Brain microvascular endothelial cell (primary cell): ENCODE data around the gene SLCO1B1.

Experiments
- DNase-seq: peaks from one replicate; pipeline ENCODE4 v3.0.0-alpha.2; 2020
- H3K27ac ChIP-seq: fragments of 250-450 bp; sonication (Bioruptor Pico); 2 replicates; pipeline ENCODE4 v1.5.1; 2020; ENCODE audit warnings: mild to moderate bottlenecking, moderate library complexity
- H3K27me3 ChIP-seq: fragments of 250-450 bp; sonication (Bioruptor Pico); replicated peaks from 2 replicates; pipeline ENCODE4 v1.5.1; 2020; ENCODE audit warnings: mild to moderate bottlenecking
- H3K36me3 ChIP-seq: fragments of 250-450 bp; sonication (Bioruptor Pico); replicated peaks from 2 replicates; pipeline ENCODE4 v1.5.1; 2020; ENCODE audit warnings: mild to moderate bottlenecking
- H3K4me3 ChIP-seq: 2 replicates; pipeline ENCODE4 v1.5.1; 2011; ENCODE audit warnings: low read depth, mild to moderate bottlenecking, control low read depth, low read length, moderate library complexity
- in situ Hi-C: cut with HindIII; loops from 2 replicates; pipeline ENCODE4 v1.10.0; 2017; ENCODE audit warnings: low sequenced_read_pairs, low pct_ligation_motif_present
- TF ChIP-seq, protein P1 (sequence below): IDR thresholded peaks from 2 replicates; pipeline ENCODE4 v1.5.1; 2011; ENCODE audit warnings: low read depth, mild to moderate bottlenecking, moderate library complexity, low read length, control low read depth, inconsistent platforms; ENCODE audit errors: missing control alignments

SLCO1B1 gene

DNA sequence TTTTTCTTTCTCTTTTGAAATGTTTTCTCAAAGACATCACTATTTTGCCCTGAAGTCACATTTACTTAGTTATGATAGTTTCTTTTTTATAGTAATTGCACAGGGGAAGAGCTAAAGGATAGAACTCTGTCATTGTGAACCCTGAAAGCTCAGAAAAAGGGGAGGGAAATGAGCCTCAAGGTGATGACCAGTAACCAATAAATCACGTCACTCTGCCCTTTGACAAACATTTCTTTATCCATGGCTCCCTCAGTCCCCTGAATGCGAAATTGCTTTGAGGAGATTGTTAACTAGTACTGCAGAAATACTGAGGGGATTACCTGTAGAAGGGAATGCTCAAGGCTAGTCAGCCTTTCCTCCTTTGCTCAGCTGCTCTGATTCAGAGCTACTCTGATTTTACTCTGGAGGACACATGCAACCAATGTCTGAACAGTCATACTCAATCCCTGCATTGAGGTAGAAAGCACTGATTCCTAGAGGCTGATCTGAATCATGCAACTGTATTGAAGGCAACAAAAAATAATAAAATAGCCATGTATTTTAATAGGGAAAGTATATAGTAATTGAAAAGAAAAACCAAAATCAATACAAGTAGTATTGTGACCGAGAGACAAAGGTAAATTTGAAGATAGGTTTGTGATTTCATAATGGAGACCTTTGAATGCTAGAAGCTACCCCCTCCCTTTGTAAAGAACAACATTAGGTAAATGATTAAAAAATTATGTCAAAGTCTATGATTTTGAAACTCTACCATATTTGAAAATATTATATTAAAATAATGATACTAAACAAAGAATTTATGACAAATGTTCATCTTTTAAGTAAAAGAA, 24.7 kb downstream of the SLCO1B1 start:
- Histone ChIP-seq H3K4me3 (no peak overlapping the region), H3K27me3 (no peaks in the 10 kb centered on the region), H3K27ac (no peak overlapping the region), H3K36me3 (no peaks in the 10 kb centered on the region)
- TF ChIP-seq, protein P1, sequence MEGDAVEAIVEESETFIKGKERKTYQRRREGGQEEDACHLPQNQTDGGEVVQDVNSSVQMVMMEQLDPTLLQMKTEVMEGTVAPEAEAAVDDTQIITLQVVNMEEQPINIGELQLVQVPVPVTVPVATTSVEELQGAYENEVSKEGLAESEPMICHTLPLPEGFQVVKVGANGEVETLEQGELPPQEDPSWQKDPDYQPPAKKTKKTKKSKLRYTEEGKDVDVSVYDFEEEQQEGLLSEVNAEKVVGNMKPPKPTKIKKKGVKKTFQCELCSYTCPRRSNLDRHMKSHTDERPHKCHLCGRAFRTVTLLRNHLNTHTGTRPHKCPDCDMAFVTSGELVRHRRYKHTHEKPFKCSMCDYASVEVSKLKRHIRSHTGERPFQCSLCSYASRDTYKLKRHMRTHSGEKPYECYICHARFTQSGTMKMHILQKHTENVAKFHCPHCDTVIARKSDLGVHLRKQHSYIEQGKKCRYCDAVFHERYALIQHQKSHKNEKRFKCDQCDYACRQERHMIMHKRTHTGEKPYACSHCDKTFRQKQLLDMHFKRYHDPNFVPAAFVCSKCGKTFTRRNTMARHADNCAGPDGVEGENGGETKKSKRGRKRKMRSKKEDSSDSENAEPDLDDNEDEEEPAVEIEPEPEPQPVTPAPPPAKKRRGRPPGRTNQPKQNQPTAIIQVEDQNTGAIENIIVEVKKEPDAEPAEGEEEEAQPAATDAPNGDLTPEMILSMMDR: no peak
- DNase-seq: no peak
- in situ Hi-C loops: no loop called here

DNA sequence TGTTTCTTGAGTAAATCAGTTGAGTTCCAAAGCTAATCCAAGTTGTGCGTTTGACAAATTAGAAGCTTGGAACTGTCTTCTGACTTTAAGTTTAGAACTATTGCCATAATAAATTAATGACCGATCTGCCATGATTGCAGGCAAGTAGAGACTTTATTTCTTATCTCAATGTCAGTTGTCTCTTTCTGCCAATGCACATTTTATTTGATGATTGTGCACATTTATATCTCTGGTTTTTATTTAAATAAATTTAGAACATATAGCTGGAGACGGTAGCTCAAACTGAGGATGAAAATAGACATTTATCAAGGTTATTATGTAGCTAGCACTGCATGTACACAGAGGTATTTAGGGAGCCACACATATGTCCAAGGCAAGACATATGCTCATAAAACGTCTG, 34.1 kb downstream of the SLCO1B1 start:
- DNase-seq: no peak
- H3K27ac ChIP-seq: no peak overlapping the region
- no peaks in the 10 kb centered on the region for H3K36me3 ChIP-seq
- TF ChIP-seq, protein P1: no peak
- in situ Hi-C loops: no loop called here
- H3K27me3 ChIP-seq: no peaks in the 10 kb centered on the region
- no peak overlapping the region for H3K4me3 ChIP-seq

DNA sequence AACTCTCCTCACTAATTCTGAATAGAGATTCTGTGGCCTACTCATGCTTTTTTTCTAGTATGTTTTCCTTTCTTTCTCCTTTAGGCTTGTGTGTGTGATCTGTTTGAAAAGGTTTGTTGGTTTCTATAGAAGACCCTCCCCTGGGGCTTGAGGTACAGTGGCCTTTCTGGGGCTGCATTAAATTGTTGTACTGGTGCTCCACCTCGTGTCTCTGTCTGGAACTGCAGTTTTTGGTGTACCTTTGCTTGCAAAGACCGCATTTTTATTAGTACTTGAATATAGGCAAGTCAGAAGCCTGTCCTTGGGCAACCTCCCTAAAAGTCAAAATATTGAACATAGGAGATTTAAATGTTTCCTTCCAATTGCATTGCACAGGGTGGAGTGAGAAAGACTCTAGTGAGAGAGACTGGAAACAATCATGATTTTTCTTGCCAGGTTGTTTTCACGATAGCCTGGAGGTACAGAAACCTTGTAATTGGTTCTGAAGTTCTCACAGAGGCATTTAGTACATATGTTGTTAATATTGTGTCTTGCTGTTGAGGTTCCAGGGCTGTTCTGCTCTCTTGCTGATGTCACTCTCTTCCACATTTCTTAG, 39.0 kb downstream of the SLCO1B1 start:
- Histone ChIP-seq H3K27ac (no peak overlapping the region), H3K36me3 (no peaks in the 10 kb centered on the region), H3K27me3 (no peaks in the 10 kb centered on the region), H3K4me3 (no peak overlapping the region)
- TF ChIP-seq, protein P1: peak; percentile 87
- in situ Hi-C loops: no loop called here
- DNase-seq: peak; percentile 55

DNA sequence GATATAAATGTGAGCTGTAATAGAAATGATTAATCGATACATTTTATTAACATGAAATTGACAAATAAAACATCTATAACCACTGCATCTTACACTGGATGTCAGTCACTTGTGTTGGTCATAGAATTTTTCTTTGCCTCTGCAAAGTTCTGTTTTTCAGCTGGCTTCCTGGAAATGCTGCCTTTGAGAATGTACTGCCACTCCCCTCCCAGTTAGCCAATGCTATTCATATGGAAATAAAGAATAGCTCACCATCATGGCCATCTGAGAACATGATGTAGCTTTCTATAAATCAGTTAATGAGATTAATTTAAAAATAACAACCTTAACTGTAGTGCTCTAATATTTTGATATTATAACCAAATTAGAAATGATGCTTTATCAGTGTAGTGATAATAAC, 41.1 kb downstream of the SLCO1B1 start:
- TF ChIP-seq, protein P1: no peak
- no peak for DNase-seq
- Histone ChIP-seq H3K4me3 (no peak overlapping the region), H3K36me3 (no peaks in the 10 kb centered on the region), H3K27ac (no peak overlapping the region), H3K27me3 (no peaks in the 10 kb centered on the region)
- in situ Hi-C loops: no loop called here

DNA sequence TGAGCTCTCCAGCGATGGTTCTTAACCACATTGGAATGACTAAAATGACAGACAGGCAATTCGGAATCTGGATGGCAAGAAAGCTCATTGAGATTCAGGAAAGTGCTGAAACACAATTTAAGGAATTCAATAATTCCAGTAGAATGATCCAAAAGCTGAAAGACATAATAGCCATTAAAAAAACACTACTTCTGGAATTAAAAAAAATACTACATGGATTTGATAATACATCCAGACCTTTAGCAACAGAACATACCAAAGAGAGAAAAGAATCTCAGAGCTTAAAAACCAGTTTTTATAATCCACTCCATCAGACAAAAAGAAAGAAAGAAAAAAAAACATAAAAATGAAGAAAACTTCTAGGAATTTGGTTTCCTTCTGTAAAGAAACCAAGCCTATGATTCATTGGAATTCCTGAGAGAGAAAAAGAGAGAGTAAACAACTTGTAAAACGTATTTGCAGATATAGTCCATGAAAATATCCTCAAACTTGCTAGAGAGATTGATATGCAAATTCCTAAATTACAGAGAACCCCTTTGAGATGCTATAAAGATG, 52.8 kb downstream of the SLCO1B1 start:
- Histone ChIP-seq H3K36me3 (no peaks in the 10 kb centered on the region), H3K27me3 (no peaks in the 10 kb centered on the region), H3K27ac (no peak overlapping the region), H3K4me3 (no peak overlapping the region)
- no peak for DNase-seq
- TF ChIP-seq, protein P1: no peak
- in situ Hi-C loops: no loop called here
